ENCODE measurements around the gene FNDC7. TPM values are rescaled to one million over a fixed set of nuclear protein-coding genes. Genes with fewer than 3 reads are reported as not detected.
"Not testable (repeated sequence)": the region's sequence is repeated elsewhere in the genome, so short reads cannot be mapped to it uniquely, and the experiment has no call there.

The FNDC7 gene
- polyA plus RNA-seq, 12 donors: not detected

DNA sequence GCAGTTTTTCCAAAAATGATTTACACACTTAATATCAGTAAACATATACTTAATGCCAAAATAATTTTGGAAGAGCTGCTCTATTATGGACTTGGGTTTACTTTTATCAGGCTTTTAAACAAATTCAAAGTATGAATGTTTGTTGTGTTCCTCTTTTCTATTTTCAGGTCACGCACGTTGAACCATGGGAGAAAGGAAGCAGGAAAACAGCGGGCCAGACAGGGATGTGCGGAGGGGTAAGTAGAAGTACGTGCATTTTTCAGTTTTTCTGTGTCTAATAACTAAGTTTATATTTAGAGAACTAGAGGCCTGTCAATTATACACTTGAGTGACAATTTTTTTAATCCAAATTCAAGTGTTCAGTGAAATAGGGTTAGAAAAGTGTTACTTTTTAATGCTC is 17.2 kb upstream of the FNDC7 start:
- DNase-seq: no peak

DNA sequence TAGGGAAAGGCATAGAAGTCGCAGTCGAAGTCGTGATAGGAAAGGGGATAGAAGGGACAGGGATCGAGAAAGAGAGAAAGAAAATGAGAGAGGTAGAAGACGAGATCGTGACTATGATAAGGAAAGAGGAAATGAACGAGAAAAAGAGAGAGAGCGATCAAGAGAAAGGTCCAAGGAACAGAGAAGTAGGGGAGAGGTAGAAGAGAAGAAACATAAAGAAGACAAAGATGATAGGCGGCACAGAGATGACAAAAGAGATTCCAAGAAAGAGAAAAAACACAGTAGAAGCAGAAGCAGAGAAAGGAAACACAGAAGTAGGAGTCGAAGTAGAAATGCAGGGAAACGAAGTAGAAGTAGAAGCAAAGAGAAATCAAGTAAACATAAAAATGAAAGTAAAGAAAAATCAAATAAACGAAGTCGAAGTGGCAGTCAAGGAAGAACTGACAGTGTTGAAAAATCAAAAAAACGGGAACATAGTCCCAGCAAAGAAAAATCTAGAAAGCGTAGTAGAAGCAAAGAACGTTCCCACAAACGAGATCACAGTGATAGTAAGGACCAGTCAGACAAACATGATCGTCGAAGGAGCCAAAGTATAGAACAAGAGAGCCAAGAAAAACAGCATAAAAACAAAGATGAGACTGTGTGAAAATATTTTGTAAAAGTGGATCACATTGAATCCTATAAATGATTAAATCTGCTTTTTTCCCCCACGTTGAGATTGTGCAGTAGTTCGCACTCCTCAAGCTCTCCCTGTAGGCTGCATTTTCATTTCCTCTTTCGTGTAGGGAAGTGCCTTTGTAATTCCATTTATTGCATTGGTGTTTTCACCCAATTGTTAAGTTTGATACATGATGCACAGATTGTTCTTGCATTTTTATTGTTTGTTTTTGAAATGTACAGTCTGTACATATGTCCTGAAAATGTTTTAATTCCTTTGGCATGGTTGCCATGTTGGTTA is 13.1 kb upstream of the FNDC7 start:
- DNase-seq: no peak

DNA sequence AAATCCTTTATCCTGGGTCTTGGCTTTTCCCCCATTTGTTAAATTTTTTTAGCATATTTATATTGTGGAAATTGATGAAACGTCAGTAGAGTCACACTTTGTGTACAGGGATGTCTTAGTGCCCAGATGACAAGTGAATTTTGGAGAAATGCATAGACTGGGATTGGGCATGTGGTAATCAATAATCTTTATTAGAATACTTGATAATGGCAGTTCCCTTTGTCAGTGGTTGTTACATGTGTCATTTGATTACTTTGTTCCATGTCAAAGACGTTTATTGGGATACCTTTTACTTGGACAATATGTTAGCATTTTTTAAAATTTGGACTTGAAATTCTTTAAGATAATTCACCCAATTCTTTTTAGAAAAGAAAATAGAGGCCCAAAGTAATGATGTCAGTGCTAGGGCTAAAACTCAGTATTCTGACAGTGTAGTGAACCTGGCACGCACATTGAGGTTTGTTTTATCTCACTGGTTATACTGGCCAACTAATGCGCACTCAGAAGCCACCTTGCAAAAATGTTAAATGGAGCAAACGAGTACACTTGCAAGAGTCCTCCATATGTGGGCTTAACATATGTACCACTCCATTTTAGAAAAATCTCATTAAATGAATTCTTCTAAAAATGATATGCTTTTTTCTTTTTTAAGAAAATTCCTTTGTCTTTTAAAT is 11.4 kb upstream of the FNDC7 start:
- DNase-seq: no peak

DNA sequence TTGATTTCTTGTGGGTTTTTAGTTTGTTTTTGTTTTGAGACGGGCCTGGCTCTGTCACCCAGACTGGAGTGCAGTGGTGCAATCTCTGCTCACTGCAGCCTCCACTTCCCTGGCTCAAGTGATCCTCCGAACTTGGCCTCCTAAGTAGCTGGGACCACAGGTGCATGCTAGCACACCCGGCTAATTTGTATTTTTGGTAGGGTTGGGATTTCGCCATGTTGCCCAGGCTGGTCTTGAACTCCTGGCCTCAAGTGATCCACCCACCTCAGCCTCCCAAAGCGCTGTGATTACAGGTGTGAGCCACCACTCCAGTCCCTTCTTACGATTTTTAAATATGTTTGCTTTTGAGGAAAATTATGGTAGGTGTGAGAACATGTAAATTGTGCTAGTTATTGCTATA is 10.6 kb upstream of the FNDC7 start:
- not testable (repeated sequence) for DNase-seq

DNA sequence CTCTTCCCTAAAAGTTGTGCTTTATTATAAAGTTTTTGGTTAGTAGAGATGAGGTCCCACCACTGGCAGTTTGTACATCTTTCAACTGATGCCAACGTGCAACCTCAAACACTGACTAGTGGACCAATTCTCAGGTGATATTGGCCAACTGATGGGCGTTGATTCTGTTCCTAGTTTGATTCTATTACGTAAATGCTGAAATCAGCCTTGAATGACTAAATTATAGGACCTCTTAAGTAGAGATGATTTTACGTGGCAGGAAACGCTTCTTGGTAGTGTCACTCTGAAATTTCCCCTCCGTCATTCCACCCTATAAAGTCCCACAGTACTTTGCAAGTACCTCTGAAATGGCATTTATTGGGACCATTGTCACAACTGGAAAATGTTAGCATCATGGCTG is 8.8 kb upstream of the FNDC7 start:
- no peak for DNase-seq

DNA sequence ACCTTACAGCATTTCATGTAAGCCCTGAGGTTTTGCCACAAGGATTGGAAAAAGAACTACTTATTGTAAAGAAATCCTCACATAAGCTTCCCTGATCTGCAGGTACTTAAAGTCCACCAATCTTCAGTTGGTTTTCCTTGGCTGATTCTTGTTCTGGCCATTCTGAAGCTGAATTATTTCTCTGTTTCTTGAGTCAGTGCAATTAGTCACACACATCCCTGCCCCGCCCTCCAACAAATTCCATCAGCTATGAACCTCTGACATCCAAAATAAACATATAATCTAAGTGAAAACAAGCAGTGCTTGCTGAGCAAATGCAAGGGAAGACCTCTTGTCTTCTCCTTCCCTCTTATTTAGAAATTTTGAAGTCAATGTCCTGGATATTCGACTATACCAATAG is 8.2 kb upstream of the FNDC7 start:
- DNase-seq: no peak

DNA sequence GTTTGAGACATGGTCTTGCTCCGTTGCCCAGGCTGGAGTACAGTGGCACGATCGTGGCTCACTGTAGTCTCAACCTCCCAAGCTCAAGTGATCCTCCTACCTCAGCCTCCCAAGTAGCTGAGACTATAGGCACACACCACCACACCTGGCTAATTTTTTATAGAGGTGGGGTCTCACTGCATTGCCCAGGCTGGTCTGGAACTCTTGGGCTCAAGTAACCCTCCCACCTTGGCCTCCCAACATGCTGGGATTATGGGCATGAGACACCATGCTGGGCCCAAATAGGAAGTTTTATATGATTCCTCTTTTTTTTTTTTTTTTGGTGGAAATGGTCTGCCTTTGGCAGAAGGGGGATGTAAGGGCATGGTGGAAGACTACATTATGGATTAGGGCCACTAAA is 6.1 kb upstream of the FNDC7 start:
- DNase-seq: no peak

DNA sequence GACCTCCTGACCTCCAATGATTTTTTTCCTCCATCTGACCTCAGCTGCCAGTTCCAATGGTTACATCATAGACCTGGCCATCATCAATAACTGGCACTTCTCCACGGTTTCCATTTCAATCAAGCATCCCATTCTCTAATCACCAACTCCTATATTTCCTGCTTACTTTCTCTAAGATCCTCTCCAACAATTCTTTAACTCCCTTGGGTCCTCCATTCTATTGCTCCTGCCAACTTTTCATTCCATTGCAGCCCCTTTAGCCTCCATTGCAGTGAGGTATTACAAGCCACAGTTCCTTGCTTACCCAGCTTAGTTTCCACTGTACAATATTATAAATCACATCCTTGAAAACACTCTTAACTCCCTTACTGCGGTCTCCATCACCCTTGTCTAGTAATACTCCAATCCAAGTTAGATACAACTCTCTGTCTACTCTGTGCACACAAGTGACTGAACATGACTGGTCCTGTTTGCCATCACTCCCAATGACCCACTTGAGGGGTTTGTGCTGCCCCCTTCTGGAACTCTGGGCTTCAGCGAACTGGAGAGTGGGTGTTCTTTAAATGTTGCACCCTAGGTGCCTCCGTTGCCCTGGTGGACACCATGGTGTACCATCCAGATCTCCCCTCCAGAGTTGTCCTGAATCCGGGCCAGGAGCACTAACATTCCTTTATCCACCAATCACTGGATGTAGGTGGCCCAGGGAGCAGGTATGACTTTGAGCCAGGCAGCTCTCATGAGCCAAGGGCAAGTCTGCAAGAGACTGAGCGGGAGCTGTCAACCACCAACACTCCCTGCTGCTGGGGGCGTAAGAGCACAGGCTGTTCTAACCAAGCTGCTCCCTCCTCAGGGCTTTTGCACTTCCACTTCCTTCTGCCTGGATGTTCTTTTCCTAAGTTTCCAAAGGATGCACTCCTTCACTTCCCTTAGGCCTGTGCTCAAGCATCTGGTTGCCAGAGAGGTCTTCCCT is 3.7 kb upstream of the FNDC7 start:
- no peak for DNase-seq

DNA sequence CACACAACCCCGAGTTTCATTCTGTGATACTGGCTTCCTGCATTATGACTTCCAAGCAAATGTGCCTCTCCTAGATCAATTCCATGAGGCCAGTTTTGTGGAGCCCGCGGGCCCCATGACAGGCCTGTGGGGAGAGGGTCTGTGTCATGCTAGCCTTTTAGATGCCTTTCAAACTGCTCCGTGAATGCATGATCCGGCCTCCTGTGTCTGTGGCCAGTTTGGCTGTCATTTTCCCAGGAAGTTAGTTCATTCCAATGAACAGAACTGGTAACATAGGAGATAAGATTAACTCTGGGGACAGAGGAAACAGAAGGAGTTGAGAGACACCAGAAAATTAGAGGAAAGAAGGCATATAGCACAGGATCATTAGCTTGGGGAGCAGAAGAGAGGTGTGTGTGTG is 3.2 kb downstream of the FNDC7 start:
- DNase-seq: no peak

DNA sequence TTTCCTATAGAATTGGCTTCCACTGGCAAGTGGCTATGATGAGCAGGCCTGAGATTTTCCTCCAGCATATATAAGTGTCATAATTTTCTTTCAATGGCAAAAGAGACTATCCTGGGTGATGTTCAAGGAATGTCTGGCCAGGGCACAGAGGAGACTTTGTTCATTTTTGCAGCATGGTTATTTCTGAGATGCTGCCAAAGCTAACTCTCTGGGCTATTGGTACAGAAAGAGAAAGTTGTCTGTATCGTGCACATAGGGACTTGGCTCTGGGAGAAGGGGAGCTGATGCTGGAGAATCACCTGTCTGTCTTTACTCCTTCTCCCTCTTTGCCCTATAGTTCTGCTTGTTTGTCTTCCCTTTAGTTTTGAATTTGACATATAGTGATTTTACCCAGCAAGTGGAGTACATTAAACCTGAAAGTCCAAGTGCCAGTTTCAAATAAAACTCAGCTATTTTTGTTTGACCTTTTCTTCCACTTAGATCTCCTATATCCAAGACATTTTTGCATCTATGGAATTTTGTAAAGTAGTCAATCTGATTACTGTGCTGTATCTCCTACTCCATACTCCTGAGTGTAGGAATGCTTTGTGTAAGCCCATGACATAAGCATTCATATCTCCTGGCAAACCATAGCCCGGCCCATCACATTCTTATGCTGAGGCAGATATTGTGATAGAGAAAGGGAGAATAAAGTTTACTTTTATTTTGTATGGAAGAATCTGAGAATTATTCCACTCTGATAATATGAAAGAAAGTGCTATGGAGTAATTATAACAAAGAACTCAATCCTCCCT is 3.9 kb downstream of the FNDC7 start:
- DNase-seq: no peak

DNA sequence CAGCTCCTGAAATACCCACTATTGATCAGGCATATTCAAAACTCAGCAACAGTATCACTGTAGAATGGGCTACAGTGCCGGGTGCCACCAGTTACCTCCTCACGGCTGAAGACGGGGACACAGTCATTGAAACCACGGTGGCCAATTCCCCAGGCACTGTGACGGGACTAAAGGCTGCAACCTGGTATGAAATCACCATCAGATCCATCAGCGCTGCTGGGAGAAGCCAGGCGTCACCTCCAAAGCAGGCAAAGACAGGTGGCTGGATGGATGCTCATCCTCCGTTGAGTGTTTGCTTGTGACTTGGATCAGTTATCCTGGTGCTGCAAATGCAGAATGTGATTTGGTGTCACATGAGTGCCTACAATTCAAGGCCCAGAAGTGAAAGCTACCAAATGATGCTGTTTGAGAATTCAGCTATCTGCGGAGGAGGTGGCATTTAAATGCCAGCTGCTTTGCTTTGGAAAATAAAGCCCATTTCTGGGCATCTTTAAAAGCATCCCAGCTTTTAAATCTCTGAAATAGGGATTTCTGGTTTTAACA is 5.1 kb downstream of the FNDC7 start:
- DNase-seq: no peak

DNA sequence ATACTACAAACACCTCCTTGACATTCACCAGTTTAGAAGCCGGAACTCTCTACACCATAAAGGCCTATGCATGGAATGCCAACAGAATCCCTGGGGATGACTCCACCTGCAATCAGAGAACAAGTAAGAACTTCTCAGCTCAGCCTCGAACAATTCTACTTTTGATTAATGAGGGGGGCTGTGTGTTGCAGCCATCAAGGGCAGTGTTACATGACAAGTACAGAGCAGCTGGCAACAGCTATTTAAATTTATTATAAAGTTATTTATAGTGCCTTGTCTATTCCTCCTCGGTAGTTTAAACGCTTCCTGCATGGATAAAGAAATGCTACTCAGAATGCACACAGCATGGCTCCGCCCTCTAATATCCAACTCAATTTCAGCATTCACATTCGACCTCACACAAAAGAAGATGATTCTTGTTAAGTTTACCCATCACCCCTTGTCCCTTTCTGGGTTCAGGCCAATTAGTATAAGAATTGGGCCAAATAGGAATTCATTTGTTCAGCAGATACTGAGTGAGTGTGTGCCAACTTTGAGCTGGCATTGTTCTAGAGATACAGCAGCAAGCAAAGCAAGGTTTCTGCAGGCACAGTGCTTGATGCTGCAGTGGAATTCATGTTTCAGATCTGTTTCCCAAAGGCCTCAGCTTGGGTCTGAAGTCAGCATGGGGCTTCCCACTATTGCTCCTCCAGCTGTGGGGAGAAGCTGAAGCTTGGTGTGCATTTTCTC is 6.4 kb downstream of the FNDC7 start:
- DNase-seq: no peak

DNA sequence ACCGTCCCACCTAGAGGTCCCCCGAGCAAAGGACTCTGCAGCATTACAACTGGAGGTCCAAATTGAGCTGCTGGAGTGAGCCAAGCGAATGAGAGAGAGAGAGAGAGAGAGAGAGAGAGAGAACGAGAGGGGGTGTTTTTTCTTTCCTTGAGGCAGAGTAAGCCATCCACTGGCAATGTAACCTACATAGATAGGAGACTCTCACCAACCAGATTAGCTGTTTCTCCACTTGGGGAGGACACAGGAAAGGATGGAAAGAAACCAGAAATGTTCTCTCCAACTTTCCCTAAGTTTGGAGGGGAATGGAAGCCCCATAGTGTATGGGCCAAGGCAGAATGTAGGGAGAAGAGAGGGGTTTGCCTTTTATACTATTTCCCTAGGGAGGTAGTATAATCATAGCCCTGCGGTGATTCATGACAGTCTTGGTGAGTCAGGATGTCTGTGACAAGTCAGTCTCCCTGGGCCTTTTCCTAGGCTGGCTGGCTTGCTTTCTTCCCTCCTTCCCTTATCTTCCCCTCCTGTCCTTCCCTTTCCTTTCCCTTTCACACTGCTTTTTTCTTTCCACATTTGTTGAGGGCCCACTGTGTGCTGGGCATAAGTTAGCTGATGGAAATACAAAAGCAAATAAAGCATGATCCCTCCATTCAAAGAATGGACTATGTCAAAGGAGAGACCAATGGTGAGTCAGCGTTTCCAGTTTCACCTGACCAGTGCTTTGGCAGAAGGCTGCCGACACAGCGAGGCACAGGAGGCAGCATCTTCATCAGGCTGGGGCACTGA is 7.1 kb downstream of the FNDC7 start:
- no peak for DNase-seq

DNA sequence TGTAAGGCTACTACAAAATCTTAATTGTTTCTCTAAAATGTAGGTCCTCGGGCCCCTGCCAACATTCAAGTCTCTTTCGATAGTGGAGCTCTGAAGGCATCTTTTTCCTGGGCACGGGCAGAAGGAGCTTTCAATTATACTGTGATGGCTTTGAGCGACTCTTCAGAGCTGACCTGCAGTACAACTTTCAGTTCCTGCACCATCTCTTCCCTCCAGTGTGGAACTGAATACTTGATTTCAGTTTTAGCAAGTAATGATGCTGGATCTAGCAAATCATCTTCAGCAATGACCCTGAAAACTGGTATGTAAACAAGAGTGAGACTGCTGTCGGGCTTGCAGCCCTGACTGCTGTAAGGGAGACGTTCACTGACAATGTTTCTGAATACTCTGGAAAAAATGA is 9.6 kb downstream of the FNDC7 start:
- DNase-seq: no peak

DNA sequence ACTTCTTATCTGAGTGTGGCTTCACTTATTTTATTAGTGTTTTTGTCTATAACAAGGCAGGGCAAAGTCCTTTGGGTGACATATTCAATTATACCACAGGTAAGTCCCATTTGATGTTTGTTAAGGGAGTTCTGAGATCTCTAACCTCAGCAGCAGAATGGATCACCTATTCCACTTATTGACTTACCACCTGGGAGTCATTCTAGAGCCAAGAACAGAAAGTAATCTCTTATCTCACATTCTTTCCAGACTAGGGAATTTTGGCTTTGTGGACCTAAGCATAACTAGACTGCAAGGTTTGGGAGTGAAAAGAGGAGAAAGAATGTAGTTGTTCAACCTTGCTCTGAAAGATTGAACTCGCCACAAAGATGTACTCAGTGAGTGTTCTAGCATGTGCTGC is 13.2 kb downstream of the FNDC7 start:
- DNase-seq: no peak

DNA sequence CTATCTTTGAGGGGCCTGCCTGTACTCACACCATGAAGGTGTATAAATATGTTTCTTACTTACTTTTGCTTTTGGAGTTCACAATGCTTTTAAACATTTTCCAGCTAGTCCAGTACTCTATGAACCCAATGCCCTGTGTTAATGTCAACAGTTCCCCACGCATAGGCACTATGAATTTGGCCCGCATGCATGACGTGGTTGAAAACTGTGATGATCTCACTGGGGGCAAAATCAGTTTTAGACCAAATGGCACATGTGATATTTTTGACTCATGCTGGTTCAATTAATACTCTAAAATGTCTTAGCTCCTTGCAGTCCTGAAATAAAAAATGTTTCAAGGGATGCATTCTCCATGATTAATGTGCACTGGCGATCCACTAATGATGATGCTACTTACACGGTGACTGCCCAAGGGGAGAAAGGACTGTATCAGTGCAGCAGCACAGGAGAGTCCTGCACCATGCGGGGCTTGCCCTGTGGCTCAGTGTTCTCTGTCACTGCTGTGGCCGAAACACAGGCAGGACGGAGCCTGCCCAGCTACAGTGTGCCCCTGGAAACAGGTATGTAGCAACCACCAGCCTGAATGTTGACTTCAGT is 15.7 kb downstream of the FNDC7 start:
- DNase-seq: no peak

DNA sequence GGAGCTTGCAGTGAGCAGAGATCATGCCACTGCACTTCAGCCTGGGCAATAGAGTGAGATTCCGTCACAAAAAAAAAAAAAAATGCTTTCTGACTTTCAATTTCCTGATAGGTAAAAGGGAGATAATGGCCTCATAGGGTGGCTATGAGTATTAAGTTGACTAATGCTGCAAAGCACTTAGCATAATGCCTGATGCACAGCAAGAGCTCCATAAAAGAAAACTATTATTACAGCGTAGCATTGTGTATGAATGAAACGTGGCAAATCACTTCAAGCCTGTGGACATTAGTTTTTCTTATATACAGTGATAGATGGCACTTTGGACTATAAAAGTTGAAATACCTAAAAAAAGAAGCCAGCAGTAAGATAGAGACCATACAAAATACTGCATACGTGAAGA is 16.8 kb downstream of the FNDC7 start:
- no peak for DNase-seq

DNA sequence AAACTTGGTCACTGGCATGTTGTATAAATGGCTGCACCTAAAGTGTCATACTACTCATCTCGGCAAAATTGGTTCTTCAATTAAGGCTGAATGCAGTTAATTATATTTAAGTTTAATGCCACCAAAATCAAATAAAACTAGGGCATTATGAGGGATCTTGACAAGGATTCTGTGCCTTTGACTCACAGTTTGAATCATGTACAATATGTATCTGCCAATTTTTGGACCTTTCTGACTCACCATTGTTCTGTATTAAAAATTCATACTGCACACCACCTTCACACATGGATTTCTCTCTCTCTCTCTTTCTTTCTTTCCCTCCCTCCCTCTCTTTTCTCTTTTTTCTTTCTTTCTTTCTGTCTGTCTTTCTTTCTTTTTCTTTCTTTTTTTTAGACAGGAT is 19.7 kb downstream of the FNDC7 start:
- no peak for DNase-seq
